Trophoblast cell (in vitro differentiated cells and primary cell): ENCODE results near the gene BPIFA3.

Experiments used
- DNase-seq, 2 donors: peaks; one replicate each; pipeline ENCODE4 v3.0.0-alpha.2; 2016
- H2AFZ ChIP-seq: 2 replicates; pipeline ENCODE4 v1.6.1; 2013; ENCODE audit warnings: low read length, moderate library complexity, mild to moderate bottlenecking; ENCODE audit not compliant: insufficient read depth, poor library complexity
- H2AK5ac ChIP-seq: 2 replicates; pipeline ENCODE4 v1.6.1; 2013; ENCODE audit warnings: mild to moderate bottlenecking, low read length
- H2BK120ac ChIP-seq: 2 replicates; pipeline ENCODE4 v1.6.1; 2013; ENCODE audit warnings: low read length, mild to moderate bottlenecking, moderate library complexity; ENCODE audit not compliant: insufficient read depth, poor library complexity
- H2BK12ac ChIP-seq: 2 replicates; pipeline ENCODE4 v1.6.1; 2013; ENCODE audit warnings: mild to moderate bottlenecking, low read length, moderate library complexity
- H2BK5ac ChIP-seq: 2 replicates; pipeline ENCODE4 v1.6.1; 2013; ENCODE audit warnings: low read length, low read depth, moderate library complexity, mild to moderate bottlenecking; ENCODE audit not compliant: poor library complexity
- H3K14ac ChIP-seq: 2 replicates; pipeline ENCODE4 v1.6.1; 2013; ENCODE audit warnings: mild to moderate bottlenecking, low read length
- H3K18ac ChIP-seq: 2 replicates; pipeline ENCODE4 v1.6.1; 2013; ENCODE audit warnings: mild to moderate bottlenecking, low read length
- H3K23ac ChIP-seq: 2 replicates; pipeline ENCODE4 v1.6.1; 2013; ENCODE audit warnings: low read length
- H3K27ac ChIP-seq: 2 replicates; pipeline ENCODE4 v1.5.1; 2013; ENCODE audit warnings: low read depth, mild to moderate bottlenecking, inconsistent platforms, low read length, moderate library complexity
- H3K27me3 ChIP-seq: 2 replicates; pipeline ENCODE4 v1.6.1; 2013; ENCODE audit warnings: inconsistent platforms, mild to moderate bottlenecking, low read length, moderate library complexity; ENCODE audit not compliant: insufficient read depth
- H3K36me3 ChIP-seq, 2 experiments: 1 replicate in 1 of 2; 2 replicates in 1 of 2; pipeline ENCODE4 v1.6.1; 2013; ENCODE audit warnings: low read length in 2 of 2, mild to moderate bottlenecking in 2 of 2, moderate library complexity in 1 of 2; ENCODE audit not compliant: insufficient read depth in 2 of 2, control insufficient read depth in 1 of 2
- H3K4ac ChIP-seq: 2 replicates; pipeline ENCODE4 v1.6.1; 2013; ENCODE audit warnings: low read depth, mild to moderate bottlenecking, low read length, moderate library complexity
- H3K4me1 ChIP-seq, 2 experiments: 1 replicate in 1 of 2; 2 replicates in 1 of 2; pipeline ENCODE4 v1.6.1; 2013; ENCODE audit warnings: low read length in 2 of 2, mild to moderate bottlenecking in 2 of 2, moderate library complexity in 1 of 2; ENCODE audit not compliant: insufficient read depth in 2 of 2, control insufficient read depth in 1 of 2
- H3K4me2 ChIP-seq: 2 replicates; pipeline ENCODE4 v1.6.1; 2013; ENCODE audit warnings: inconsistent platforms, mild to moderate bottlenecking, low read length, moderate library complexity
- H3K4me3 ChIP-seq: 2 replicates; pipeline ENCODE4 v1.5.1; 2013; ENCODE audit warnings: mild to moderate bottlenecking, low read depth, low read length, inconsistent platforms
- H3K79me1 ChIP-seq: one replicate; pipeline ENCODE4 v1.6.1; 2013; ENCODE audit warnings: low read length
- H3K79me2 ChIP-seq: 2 replicates; pipeline ENCODE4 v1.6.1; 2013; ENCODE audit warnings: low read length, mild to moderate bottlenecking; ENCODE audit not compliant: control insufficient read depth, insufficient read depth, poor library complexity
- H3K9ac ChIP-seq: 2 replicates; pipeline ENCODE4 v1.6.1; 2013; ENCODE audit warnings: mild to moderate bottlenecking, low read length
- H3K9me3 ChIP-seq: 2 replicates; pipeline ENCODE4 v1.6.1; 2013; ENCODE audit warnings: low read depth, mild to moderate bottlenecking, control low read depth, inconsistent platforms, low read length; ENCODE audit not compliant: insufficient read depth
- H4K12ac ChIP-seq: 2 replicates; pipeline ENCODE4 v1.6.1; 2013; ENCODE audit warnings: low read depth, mild to moderate bottlenecking, low read length, moderate library complexity
- H4K8ac ChIP-seq: 2 replicates; pipeline ENCODE4 v1.6.1; 2013; ENCODE audit warnings: low read depth, mild to moderate bottlenecking, low read length, moderate library complexity
- H4K91ac ChIP-seq: one replicate; pipeline ENCODE4 v1.6.1; 2013; ENCODE audit warnings: low read depth, mild to moderate bottlenecking, low read length, moderate library complexity
- WGBS: extraction: QIAGEN DNeasy Blood & Tissue Kit; methylation state at CpG from one replicate; pipeline ENCODE4 v1.1.7; 2013; ENCODE audit warnings: missing lambda C conversion rate; ENCODE audit not compliant: insufficient read length, insufficient coverage; ENCODE audit errors: extremely low coverage; 5-methylcytosine and 5-hydroxymethylcytosine counted together

The BPIFA3 gene

GRCh38 chr20:33272155-33272873, 55.2 kb downstream of the BPIFA3 start:
- no peak for DNase-seq
- H3K4me2 ChIP-seq, result no peak overlapping the region
- peaks cover 2% of the 10 kb centered on the region for H3K9me3 ChIP-seq
- H4K8ac ChIP-seq, result no peak overlapping the region
- no peak overlapping the region for H3K14ac ChIP-seq
- H3K27ac ChIP-seq, result no peak overlapping the region
- WGBS, result no CpG with 5 or more reads among the region's 10 CpGs
- H2AFZ ChIP-seq, result no peak overlapping the region
- H2BK120ac ChIP-seq, result no peak overlapping the region
- H3K79me2 ChIP-seq, result no peaks in the 10 kb centered on the region
- no peaks in the 10 kb centered on the region for H3K4me1 ChIP-seq
- no peak overlapping the region for H3K18ac ChIP-seq
- no peak overlapping the region for H2AK5ac ChIP-seq
- no peak overlapping the region for H2BK12ac ChIP-seq
- no peak overlapping the region for H3K4me3 ChIP-seq
- H4K12ac ChIP-seq, result no peak overlapping the region
- no peak overlapping the region for H3K4ac ChIP-seq
- no peaks in the 10 kb centered on the region for H3K27me3 ChIP-seq
- H3K36me3 ChIP-seq, result no peaks in the 10 kb centered on the region
- H4K91ac ChIP-seq, result no peak overlapping the region
- H2BK5ac ChIP-seq, result no peak overlapping the region
- H3K79me1 ChIP-seq, result no peaks in the 10 kb centered on the region
- no peak overlapping the region for H3K23ac ChIP-seq
- H3K9ac ChIP-seq, result no peak overlapping the region

GRCh38 chr20:33273117-33273851, 56.1 kb downstream of the BPIFA3 start:
- no peak overlapping the region for H3K18ac ChIP-seq
- H3K4me3 ChIP-seq, result no peak overlapping the region
- no peak overlapping the region for H3K23ac ChIP-seq
- H3K79me1 ChIP-seq, result no peaks in the 10 kb centered on the region
- no peak overlapping the region for H2AK5ac ChIP-seq
- no peak overlapping the region for H3K4me2 ChIP-seq
- peaks cover 2% of the 10 kb centered on the region for H3K9me3 ChIP-seq
- DNase-seq, result peak in 1 of 2 donors; percentile 32
- H3K14ac ChIP-seq, result no peak overlapping the region
- H3K27ac ChIP-seq, result no peak overlapping the region
- no peaks in the 10 kb centered on the region for H3K4me1 ChIP-seq
- H4K91ac ChIP-seq, result no peak overlapping the region
- no peaks in the 10 kb centered on the region for H3K27me3 ChIP-seq
- H3K9ac ChIP-seq, result no peak overlapping the region
- H3K4ac ChIP-seq, result no peak overlapping the region
- no peak overlapping the region for H2BK12ac ChIP-seq
- H4K8ac ChIP-seq, result no peak overlapping the region
- no peak overlapping the region for H2BK120ac ChIP-seq
- no peak overlapping the region for H2AFZ ChIP-seq
- H2BK5ac ChIP-seq, result no peak overlapping the region
- no peak overlapping the region for H4K12ac ChIP-seq
- H3K36me3 ChIP-seq, result no peaks in the 10 kb centered on the region
- H3K79me2 ChIP-seq, result no peaks in the 10 kb centered on the region
- WGBS, result no CpG with 5 or more reads among the region's 13 CpGs

DNA sequence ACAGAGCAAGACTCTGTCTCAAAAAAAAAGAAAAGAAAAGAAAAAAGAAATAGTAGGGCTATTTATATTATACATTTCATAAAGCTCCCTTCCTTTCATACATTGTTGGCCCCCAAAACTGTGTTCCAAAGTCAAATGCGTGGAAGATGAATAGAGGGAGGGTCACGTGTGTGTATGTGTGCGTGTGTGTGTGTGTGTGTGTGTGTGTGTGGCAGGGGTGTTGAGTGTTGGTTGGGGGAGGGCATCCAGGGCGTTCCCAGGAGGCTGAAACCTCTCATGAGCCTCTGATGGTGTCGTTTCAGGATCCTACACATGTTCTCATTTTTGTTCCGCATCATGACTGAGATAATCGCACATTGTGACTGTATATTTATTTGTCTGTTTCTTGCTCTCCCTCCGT, 58.1 kb downstream of the BPIFA3 start:
- no peak overlapping the region for H3K14ac ChIP-seq
- no peaks in the 10 kb centered on the region for H3K79me1 ChIP-seq
- no CpG with 5 or more reads among the region's 8 CpGs for WGBS
- no peaks in the 10 kb centered on the region for H3K27me3 ChIP-seq
- no peak overlapping the region for H2AK5ac ChIP-seq
- H4K91ac ChIP-seq, result no peak overlapping the region
- H4K8ac ChIP-seq, result no peak overlapping the region
- no peak overlapping the region for H3K4ac ChIP-seq
- no peak overlapping the region for H3K4me3 ChIP-seq
- H3K4me2 ChIP-seq, result no peak overlapping the region
- H3K27ac ChIP-seq, result no peak overlapping the region
- H2AFZ ChIP-seq, result no peak overlapping the region
- H3K4me1 ChIP-seq, result no peaks in the 10 kb centered on the region
- H3K9ac ChIP-seq, result no peak overlapping the region
- peaks cover 2% of the 10 kb centered on the region for H3K9me3 ChIP-seq
- no peaks in the 10 kb centered on the region for H3K79me2 ChIP-seq
- DNase-seq, result no peak
- no peaks in the 10 kb centered on the region for H3K36me3 ChIP-seq
- no peak overlapping the region for H4K12ac ChIP-seq
- H2BK120ac ChIP-seq, result no peak overlapping the region
- H2BK12ac ChIP-seq, result no peak overlapping the region
- no peak overlapping the region for H3K18ac ChIP-seq
- H3K23ac ChIP-seq, result no peak overlapping the region
- no peak overlapping the region for H2BK5ac ChIP-seq

DNA sequence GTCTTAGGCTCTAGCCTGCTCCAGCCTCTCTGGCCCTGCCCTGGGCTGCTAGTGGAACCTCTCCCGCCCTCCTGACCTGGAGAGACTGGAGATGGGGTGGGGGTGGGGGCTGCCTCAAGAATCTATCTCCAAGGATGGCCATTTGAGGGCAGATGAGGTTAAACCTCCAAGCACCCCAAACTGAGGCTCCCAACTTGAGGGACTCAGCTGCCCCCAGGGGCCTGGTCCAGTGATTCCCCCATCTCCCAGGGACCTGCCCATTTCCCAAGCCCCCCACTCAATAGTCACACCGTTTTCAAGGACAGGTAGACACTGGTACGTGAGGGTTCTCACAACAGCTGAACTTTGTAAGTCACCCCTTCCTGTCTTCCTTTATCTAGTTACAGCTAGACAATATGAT, 58.7 kb downstream of the BPIFA3 start:
- H3K4me1 ChIP-seq, result no peaks in the 10 kb centered on the region
- WGBS, result no CpG with 5 or more reads among the region's 3 CpGs
- no peak overlapping the region for H2BK120ac ChIP-seq
- H4K8ac ChIP-seq, result no peak overlapping the region
- H4K91ac ChIP-seq, result no peak overlapping the region
- no peak overlapping the region for H3K27ac ChIP-seq
- no peaks in the 10 kb centered on the region for H3K79me1 ChIP-seq
- H3K23ac ChIP-seq, result no peak overlapping the region
- no peak overlapping the region for H2BK5ac ChIP-seq
- no peak overlapping the region for H3K9ac ChIP-seq
- H2AK5ac ChIP-seq, result no peak overlapping the region
- H3K18ac ChIP-seq, result no peak overlapping the region
- no peaks in the 10 kb centered on the region for H3K79me2 ChIP-seq
- no peaks in the 10 kb centered on the region for H3K27me3 ChIP-seq
- DNase-seq, result no peak
- no peak overlapping the region for H2AFZ ChIP-seq
- H2BK12ac ChIP-seq, result no peak overlapping the region
- peaks cover 2% of the 10 kb centered on the region for H3K9me3 ChIP-seq
- H3K4me3 ChIP-seq, result no peak overlapping the region
- H3K36me3 ChIP-seq, result no peaks in the 10 kb centered on the region
- no peak overlapping the region for H4K12ac ChIP-seq
- H3K4me2 ChIP-seq, result no peak overlapping the region
- no peak overlapping the region for H3K4ac ChIP-seq
- H3K14ac ChIP-seq, result no peak overlapping the region
